NCI-H748 treated with DMSO at 0.1 percent for 48 hours (cell line): Measurements from ENCODE around the gene RASGRF1.

Experiments used
- DNase-seq: peaks from one replicate; lab custom pipeline; 2025; lab: John Stamatoyannopoulos, UW

The RASGRF1 gene

DNA sequence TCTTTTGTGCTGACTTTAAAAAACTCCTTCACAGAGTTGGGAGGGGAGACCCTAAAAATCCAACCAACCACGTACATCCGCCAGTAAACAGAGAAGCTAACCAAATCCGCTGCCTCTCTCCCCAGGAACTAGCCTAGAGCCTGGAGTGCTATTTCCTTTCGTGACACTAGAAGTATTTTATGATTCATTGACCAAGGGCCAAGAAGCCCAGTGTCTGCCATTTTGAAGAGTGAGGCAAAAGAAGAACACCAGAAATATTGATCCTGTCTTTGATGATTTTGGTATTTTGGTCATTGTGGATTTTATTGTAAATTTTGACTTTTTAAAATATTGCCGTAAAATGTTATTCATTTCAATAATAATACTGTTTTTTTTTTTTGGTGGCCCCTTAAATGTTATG lies 135.2 kb downstream of the RASGRF1 start:
- no peak for DNase-seq

DNA sequence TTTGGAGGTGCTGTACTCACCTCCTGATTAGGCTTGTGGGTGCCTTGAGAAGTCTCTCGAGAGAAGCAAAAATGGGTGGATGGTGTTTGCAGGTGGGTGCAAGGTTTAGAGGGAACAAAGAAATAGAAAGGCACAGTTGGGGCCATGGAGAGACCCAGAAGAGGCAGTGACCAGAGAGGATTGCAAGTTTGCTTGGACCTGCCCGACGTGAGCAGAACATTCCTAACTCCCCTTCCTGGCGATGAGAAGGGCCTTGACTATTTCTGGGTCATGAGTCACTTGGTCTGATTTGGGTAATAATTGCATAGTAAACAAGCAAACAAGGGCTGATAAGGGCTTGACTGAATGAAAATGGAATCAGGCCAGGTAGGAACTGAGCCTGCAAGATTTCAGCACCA lies 138.7 kb downstream of the RASGRF1 start:
- DNase-seq, result peak; percentile 8

DNA sequence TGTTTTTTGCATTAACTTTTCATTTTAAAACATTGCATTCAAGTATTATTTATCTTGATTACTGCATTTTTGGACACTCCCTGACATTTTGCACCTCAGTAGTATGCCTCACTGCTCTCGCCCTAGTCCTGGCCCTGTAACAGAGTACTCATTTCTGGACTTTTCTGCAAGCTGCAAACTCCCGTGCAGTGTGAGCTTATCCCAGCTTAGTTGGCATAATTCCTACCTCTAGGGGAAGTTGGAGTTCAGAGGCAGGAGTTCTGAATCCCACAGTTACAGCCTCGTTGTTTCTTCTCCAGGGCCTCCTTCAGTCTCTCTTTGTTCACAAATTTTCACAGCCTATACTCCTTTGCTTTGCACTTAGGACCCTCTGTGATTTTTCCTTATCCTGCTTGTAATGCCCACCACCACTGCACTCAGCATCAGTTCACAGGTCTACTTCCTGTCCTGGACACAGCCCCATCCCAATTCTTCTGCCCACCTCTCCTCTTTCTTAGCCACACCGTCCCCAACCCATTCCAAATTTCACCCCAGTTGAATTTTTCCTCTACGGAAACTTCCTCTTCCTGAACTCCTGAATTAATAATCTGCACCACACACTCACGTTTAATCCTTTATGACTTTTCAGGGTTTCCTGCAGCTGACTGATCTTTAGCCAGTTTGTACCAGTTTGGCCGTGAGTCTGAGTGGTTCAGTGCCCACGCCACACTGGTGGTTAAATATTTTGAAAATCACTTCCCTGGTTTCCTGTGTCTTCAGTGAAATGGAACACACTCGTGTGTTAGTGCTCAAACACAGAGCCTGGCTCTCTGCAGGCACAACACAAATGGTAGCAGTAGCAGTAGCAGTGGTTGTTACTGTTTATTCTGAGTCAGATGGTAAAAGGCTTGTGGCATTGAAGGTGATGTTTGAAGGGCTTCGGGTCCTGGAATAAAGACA lies 139.4 kb downstream of the RASGRF1 start:
- DNase-seq, result no peak

DNA sequence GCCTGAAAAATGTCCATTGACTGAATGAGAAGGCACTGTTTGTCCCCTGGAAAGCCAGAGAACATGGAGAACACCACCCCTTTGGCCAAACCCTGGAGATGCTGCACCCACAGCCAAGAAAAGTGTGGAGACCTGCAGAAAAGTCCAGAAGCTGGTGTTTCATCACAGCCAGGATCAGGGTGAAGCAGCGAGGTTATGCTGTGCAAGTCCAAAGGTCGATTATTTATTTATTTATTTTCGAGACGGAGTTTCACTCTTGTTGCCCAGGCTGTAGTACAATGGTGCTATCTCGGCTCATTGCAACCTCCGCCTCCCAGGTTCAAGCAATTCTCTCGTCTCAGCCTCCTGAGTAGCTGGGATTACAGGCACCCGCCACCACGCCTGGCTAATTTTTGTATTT lies 140.2 kb downstream of the RASGRF1 start:
- DNase-seq, result no peak

DNA sequence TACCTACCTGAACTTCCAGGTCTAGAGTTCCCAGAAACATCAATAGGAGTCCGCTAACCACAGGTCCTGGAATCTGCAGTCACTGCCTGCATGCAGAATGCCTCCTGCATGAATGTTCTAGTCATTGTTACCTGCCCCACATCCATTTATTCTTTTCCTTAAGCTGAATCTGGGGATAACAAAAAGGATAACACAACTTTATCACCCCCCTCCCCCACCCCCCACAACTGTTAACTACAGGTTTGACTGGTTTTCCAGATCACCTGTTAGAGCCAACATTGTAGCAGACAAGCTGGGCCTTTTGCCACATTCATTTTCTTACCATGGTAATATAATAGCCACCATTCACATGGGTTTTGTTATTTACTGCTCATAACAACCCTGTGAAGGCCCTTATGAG lies 141.1 kb downstream of the RASGRF1 start:
- DNase-seq, result no peak

DNA sequence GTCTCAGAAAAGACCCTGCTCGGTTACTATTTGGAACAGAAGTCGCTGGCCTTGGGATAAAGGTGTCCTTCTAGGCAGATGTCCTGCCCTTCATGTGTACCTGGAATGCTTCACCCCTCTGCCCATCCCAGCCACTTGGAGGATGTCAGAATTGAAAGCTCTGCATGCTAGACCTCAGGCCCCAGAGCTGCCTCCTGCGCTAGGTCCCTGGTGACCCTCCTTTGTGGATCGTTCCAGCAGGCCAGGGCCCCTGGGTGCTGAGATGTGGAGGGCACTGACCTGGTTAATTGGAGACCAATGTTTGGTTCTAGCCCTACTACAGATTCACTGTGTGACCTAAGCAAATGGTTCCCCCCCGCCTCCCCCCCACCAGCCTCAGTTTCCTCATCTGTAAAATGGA lies 143.1 kb downstream of the RASGRF1 start:
- no peak for DNase-seq

DNA sequence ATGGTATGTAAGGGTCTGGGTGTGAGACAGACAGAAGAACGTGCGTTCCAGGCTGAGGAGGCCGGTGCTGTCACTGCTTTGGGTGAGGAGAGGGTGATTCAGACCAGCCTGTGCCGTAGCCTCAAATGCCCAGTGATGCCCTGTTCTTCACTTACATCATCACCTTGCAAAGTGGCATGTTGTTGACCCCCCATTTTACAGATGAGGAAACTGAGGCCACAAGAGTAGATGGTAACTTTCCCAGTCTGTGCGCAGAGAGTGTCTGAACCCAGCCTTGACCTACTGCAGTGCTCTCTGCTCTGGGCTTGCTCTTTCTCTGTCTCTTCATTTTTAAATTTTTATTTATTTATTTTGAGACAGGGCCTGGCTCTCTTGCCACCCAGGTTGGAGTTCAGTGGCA lies 144.1 kb downstream of the RASGRF1 start:
- no peak for DNase-seq

DNA sequence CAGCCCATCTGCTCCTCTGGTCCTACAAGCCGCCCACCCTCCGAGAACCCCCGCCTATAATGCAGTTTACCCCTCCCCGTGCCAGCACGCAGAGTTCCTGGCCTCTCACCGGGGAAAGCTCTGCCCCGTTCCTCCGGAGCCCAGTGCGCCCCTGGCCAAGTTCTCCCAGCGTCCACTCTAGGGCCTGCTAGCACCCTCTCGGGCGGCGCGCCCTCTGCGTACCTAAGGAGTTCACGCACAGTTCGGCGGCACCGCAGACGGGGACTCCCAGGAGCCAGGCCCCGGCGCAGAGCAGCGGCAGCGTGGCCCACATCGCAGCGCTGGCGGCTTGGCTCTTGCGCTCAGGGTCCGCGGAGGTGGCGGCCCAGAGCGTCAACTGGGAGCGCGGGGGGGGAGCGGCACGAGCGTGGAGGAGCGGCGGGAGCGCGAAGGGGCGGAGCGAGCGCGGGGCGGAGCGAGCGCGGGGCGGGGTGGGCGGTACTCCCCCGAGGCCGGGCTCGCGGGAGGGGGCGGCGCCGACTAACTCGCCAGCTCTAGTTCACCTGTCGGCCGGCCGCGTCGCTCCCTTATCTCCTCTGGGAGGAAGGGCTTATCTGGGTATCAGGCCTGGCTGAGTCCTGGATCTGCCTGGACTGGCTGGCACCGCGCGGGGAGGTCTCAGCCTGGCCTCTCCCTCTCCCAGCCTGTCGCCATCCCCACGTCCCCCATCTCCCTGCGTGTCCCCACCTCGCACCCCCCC lies 145.7 kb downstream of the RASGRF1 start, which contains the start of gene CTSH:
Gene CTSH (minus strand): TSS at position 378 of the 739 bp plus-strand sequence. CDS start 65 bp downstream, at position 313.
- peak; percentile 44 for DNase-seq

DNA sequence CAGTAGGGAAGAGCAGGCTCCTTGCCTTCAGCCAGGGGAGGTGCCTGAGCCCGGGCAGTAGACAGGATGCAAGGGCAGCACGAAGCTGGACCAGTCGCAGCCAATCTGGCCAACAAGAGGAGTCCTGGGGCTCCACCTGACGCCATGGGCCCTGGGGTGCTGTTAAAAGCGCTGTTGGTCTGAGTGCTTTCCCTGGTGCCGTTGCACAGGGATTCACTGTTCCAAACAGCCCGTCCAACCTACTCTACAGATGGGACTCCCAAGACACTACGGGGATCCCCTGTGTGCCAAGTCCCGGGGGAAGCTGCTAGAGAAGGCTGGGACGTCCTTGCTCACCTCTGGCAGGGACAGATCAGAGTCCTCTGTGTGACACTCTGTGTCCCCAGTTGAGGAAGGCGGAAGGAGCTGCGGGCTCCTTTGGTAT lies 146.4 kb downstream of the RASGRF1 start:
- no peak for DNase-seq

DNA sequence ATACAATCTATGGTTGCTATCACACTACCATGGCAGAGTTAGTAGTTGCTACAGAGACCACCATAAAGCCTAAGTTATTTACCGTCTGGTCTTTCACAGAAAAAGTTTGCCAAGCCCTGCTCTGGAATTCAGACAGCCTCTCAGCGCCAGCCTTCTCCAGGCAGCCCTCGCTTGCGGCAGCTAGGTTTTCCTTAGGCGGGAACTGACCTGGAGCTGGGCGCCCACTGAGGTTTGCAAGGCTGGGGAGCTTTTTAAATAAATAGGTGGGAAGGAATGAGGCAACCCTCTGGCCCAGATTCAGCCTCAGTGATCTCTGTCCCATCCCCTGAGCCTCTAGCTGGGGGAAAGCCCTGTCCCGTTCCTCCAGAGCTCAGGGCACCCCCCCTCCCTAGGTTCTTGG lies 146.9 kb downstream of the RASGRF1 start:
- no peak for DNase-seq

DNA sequence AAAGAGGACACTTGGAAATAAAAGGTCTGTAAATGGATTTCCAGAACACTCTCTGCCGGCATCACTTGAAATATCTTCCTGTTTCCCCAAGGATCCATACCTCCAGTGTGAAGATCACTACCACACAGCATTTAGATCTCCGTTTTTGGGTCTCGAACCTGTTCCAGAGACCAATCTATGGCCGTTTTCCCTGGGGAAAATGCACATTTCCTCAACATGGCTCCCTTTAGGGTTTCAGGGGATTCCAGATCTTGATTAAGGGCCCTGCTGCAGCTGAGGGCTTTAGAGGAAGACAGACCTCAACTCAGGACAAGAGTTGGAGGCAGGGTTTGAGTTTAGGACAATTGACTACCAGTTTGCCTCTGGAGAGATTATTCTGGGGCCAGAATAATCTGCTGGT lies 147.8 kb downstream of the RASGRF1 start:
- no peak for DNase-seq

DNA sequence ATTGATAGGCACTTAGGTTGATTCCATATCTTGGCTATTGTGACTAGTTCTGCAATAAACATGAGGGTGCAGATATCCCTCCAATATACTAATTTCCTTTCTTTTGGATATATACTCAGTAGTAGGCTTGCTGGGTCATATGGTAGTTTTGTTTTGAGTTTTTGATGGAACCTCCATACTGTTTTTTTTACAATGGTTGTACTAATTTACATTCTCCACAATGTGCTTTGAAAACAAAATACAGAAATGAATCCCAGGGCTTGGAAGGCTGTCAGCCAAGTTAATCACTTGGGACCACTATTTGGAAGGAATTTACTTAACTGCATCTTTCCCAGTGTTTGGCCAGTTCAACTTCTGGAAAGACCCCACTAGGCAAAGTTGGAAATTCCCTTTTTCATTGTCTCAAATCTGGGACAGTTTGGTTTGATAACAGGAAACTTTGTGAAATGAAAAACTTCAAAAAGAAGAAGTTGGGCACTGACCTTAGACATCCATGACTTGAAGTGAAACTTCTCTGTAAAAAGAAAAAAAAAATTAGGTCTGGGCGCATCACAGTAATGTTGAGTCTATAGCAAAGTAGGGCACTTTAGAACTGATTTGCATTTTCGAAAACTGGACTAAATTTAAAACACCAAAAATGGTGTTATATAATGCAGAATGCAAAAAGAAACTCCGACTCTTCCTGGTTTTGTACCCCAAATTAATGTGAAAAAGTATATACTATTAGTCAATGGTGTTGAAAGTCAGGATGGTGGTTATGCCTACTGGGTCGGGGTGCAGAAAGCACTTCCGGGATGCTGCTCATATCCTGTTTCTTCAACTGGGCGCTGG lies 151.7 kb downstream of the RASGRF1 start:
- no peak for DNase-seq

DNA sequence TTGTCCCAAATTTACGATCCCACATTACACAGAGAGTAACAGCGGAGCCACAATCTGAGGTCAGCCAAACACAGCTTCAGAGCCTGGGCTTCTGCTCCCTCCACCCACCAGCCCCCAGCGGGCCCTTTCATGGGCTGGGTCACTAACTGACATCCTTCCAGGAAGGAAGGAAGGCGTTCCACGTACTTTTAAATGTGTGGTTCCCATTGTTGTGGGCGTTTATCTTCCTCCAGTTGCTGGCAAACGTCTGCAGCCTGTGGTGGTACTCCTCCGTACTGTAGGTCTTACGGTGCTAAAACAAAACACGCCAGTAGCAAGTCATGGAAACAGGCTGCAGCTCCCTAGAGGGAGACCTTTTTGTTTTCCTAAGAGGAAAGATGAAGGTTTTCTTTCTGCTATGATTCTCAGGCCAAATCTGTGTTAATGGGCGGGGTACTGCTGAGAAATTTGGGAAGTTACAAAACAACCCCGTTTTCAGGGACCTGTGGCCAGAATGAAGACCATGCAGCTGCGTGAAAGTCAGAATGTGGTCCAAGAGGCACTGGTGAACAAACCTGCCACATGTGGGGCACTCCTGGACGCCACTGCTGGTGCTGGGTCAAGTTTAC lies 153.3 kb downstream of the RASGRF1 start:
- DNase-seq, result no peak

DNA sequence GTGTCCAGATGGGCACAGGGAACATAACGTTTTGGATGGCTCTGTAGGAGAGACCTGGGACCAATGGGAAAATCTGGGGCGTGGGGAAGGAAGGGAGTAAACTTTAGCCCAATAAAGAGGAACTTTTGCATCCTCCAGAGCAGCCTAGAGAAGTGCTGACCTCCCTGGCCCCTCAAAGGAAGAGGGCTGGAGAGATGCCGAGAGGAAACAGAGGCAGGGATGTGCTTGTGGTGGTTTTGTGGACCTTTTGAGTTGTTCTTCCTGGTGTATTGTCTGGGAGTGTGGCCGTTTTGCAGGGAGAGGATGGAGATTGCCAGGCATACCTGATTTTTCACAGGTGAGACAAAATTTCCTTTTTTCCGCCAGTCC lies 155.9 kb downstream of the RASGRF1 start:
- DNase-seq, result no peak

DNA sequence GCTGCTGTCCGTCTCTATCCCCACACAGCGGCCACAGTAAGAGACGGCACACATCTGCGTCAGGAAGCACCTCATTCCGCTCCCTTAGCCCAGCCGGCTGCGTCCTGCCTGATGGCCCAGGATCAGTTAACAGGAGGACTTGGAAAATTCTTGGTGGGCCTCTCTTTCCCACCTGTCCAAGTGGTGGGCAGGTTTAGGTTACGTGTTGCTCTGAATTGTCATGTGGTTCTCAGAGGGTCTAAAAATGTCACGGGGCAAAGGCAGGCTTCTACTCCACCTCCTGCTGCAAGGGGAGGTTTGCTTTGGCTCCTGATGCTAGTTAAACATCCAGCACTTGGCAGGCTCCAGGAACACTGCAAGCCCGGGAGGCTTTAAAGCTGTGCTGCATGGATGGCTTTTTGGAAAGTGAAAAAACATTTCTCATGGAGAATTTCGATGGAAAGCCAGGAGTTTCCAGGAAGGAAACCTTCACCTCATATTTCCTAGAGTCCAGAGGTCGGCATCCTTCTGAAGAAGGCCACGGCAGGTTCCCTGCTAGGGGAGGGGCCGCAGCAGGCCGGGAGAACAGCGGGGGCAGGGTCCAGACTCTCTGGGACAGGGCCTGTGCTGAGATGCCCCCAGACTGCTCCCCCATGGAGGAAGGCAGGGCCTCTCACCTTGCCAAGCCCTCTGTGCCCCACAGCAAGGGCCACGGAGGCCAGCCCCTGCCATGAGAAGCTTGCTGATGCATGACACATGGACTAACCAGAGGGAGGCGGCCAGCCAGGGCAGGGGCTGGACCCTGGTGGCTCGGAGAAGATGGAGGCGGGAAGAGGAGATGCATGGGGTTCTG lies 156.5 kb downstream of the RASGRF1 start:
- DNase-seq, result no peak

DNA sequence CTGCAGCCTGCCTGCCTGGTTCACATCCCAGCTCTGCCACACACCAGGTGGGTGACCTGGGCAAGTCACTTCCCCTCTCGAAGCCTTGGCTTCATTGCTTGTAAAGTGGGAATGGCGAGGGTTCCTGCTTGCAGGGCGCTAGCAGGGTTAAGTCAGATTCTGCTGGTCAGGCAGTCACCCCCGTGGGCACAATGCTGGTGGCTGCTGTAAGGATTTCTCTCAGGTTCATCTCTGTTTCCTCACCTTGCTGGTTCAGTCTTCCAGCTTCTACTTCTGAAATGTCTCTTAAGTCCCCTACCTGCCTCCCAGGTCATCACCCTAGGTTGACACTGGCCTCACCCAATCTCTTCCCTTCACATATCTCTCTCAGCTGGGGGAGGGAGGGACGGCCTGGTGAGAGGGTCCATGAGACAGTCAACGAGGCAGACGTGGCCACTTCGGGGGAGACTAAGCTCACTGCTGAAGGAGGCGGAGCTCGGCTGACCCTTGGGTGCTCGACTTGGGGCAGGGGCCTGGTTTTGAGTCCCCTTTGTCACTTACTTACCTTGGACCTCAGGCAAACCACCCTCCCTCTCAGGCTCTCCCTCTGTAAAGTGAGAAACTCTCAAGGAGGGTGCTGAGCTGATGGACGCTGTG lies 157.3 kb downstream of the RASGRF1 start:
- no peak for DNase-seq

DNA sequence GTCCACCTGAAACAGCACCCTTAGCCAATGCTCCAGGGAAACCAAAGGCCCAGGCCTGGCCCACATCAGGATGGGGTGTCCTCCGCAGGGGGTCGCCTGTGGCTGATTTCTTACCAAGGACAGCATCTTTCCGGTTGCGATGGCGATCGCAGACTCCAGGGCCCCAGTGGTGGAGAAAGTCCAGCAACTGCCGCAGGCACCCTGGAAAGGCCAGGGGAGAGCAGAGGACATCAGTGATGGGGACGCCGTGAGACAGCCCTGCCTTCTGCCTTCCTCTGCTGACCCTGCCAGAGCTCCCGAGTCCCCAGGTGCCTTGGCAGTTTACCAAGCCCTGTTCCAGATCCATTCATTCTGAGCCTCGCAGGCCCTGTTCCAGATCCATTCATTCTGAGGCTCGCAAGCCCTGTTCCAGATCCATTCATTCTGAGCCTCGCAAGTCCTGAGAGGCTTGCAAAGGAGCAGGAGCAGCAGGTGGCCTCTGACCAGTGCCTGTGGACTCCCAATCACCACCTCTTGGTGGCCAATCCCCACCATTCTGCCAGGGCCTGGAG lies 158.2 kb downstream of the RASGRF1 start:
- no peak for DNase-seq

DNA sequence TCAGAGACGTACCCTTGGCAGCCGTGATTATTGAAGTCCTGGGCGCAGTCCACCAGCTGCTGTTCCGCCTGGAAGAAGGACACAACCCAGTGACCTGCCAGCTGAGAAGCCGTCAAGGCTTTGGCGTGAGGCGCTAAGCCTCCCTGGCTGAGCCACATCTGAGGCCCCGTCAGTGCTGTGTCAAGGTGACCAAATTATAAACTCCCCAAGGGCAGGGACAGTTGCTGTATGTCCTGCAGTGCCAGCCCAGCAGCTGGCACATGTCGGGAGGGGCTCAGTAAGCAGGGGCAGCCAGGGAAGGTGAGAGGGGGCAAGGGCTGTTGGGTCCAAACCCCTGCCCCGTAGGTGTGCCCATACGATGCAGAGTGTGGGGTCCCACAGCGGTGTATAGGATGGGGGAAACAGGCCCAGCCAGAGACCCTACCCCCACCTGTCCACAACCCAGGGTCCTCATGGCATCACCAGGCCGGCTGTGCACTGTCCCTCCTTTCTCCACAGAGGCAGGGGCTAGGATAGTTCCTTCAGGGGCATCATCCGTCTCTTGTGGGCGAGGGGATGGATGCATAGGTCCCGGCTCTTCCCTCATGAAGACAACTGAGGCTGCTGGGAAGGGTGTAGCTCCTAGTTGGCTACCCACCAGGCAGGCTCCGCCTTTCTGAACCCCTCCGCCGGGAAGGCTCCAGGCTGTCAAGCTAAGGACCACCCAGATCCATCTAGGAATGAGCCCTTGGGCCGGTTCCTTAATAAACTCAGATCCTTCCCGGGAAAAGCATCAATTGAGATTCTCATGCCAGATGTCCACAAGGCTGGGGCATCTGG lies 158.9 kb downstream of the RASGRF1 start:
- no peak for DNase-seq
